Right atrium auricular region (tissue), 2 donors: ENCODE measurements around the gene TMEM80. TPM values are rescaled to one million over a fixed set of nuclear protein-coding genes. Genes with fewer than 3 reads are reported as not detected.
A peak's percentile ranks its signal among the peaks of the same experiment; 100 is the strongest.
"Not testable (repeated sequence)": the region's sequence is repeated elsewhere in the genome, so short reads cannot be mapped to it uniquely, and the experiment has no call there.

Experiments used
- DNase-seq: peaks from one replicate; pipeline ENCODE4 v3.0.0-alpha.2; 2019; ENCODE audit warnings: low spot score
- H3K27ac ChIP-seq, 2 donors: fragments of 200-600 bp; sonication (generic); 1 replicate in 1 of 2; 2 replicates in 1 of 2; pipeline ENCODE4 v1.5.1; 2016 to 2019
- H3K27me3 ChIP-seq, 2 donors: fragments of 200-600 bp; sonication (generic); one replicate each; pipeline versions ENCODE4 v1.5.1 to v1.6.0; 2017 to 2019
- H3K36me3 ChIP-seq: fragments of 200-600 bp; sonication (generic); one replicate; pipeline ENCODE4 v1.5.1; 2016
- H3K4me1 ChIP-seq, 2 donors: fragments of 200-600 bp; sonication (generic); one replicate each; pipeline versions ENCODE4 v1.5.1 to v1.6.0; 2017 to 2019
- H3K4me3 ChIP-seq, 2 donors: fragments of 200-600 bp; sonication (generic); 1 replicate in 1 of 2; 2 replicates in 1 of 2; pipeline ENCODE4 v1.5.1; 2017 to 2019; ENCODE audit warnings: mild to moderate bottlenecking in 1 of 2, moderate library complexity in 1 of 2
- H3K9me3 ChIP-seq, 2 donors: fragments of 200-600 bp; sonication (generic); one replicate each; pipeline ENCODE4 v1.5.1; 2019
- total RNA-seq, 2 donors: library from RNA; depleted of rRNA; stranded (reverse); fragments of >200 nt; gene quantifications; one replicate each; pipeline ENCODE4 v1.1.0, GENCODE V29; 2016
- TF ChIP-seq, protein P1 (sequence below), 2 donors: fragments of 200-600 bp; sonication (generic); IDR thresholded peaks; one replicate each; pipeline ENCODE4 v1.5.1; 2019; ENCODE audit warnings: antibody characterized with exemption in 2 of 2

Gene TMEM80
- total RNA-seq, 2 donors from 2014 or later, result 12.5 to 20.7 TPM

DNA sequence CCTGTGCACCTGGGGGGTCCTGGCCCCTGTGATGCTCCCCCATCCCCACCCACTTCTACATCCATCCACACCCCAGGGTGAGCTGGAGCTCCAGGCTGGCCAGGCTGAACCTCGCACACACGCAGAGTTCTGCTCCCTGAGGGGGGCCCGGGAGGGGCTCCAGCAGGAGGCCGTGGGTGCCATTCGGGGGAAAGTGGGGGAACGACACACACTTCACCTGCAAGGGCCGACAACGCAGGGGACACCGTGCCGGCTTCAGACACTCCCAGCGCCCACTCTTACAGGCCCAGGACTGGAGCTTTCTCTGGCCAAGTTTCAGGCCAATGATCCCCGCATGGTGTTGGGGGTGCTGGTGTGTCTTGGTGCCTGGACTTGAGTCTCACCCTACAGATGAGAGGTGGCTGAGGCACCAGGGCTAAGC lies 31.7 kb downstream of the TMEM80 start:
- DNase-seq, result no peak
- no peaks in the 10 kb centered on the region for H3K36me3 ChIP-seq
- H3K27me3 ChIP-seq, result peaks cover 4 to 10% of the 10 kb centered on the region in 2 donors
- peak overlapping the region; percentile 50 to 71 for H3K27ac ChIP-seq
- no peak overlapping the region for H3K4me3 ChIP-seq
- peaks cover 0 to 40% of the 10 kb centered on the region in 2 donors for H3K4me1 ChIP-seq
- TF ChIP-seq, protein P1, sequence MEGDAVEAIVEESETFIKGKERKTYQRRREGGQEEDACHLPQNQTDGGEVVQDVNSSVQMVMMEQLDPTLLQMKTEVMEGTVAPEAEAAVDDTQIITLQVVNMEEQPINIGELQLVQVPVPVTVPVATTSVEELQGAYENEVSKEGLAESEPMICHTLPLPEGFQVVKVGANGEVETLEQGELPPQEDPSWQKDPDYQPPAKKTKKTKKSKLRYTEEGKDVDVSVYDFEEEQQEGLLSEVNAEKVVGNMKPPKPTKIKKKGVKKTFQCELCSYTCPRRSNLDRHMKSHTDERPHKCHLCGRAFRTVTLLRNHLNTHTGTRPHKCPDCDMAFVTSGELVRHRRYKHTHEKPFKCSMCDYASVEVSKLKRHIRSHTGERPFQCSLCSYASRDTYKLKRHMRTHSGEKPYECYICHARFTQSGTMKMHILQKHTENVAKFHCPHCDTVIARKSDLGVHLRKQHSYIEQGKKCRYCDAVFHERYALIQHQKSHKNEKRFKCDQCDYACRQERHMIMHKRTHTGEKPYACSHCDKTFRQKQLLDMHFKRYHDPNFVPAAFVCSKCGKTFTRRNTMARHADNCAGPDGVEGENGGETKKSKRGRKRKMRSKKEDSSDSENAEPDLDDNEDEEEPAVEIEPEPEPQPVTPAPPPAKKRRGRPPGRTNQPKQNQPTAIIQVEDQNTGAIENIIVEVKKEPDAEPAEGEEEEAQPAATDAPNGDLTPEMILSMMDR (IDR thresholded peaks at IDR 0.05), result no peak
- H3K9me3 ChIP-seq, result no peaks in the 10 kb centered on the region

DNA sequence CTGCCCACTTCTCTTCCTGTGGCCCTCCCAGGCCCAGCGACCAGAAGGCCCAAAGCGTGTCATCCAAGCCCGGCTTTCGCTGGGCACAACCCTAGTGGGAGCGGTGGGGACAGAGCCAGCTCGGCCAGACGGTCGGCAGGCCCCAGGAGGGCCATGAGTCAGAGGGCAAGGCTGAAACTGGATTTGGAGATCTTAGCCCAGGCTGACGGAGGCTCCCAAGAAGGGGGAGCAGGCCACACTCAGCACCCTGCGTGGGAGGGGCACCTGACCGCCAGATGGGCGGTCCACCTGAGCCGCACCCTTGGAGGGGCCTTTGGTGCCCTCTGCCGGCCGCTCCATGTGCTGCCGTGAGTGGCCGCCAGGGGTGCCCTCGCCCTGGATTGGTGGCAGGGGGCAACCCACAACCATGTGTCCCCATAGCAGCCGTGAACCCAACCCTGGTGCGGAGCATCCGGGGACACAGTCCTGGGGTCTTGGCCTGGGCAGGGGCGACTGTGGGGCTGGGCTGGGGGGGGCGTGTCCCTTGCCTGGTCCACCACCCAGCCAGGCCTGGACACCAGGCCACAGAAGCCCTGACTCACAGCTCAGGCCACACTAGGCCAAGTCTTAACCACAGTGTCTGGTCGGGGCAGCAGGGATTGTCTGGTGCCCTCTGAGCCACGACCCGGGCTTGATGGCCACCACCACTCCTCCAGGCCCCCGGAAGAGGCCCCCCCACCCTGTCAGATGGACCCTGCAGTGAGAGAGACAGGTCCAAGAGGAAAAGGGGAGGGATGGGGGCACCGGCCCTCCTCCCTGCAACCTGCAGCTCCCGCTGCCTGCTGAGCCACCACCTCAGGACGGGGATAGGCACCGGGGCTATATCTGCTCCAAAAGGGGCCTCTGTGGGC lies 32.5 kb downstream of the TMEM80 start:
- H3K36me3 ChIP-seq, result no peaks in the 10 kb centered on the region
- peak overlapping the region; percentile 50 to 71 for H3K27ac ChIP-seq
- no peak overlapping the region for H3K4me3 ChIP-seq
- peaks cover 4 to 10% of the 10 kb centered on the region in 2 donors for H3K27me3 ChIP-seq
- TF ChIP-seq, protein P1 (IDR thresholded peaks at IDR 0.05), result peak; percentile 96 to 98
- H3K4me1 ChIP-seq, result peaks cover 0 to 40% of the 10 kb centered on the region in 2 donors
- no peaks in the 10 kb centered on the region for H3K9me3 ChIP-seq
- DNase-seq, result peak; percentile 89

DNA sequence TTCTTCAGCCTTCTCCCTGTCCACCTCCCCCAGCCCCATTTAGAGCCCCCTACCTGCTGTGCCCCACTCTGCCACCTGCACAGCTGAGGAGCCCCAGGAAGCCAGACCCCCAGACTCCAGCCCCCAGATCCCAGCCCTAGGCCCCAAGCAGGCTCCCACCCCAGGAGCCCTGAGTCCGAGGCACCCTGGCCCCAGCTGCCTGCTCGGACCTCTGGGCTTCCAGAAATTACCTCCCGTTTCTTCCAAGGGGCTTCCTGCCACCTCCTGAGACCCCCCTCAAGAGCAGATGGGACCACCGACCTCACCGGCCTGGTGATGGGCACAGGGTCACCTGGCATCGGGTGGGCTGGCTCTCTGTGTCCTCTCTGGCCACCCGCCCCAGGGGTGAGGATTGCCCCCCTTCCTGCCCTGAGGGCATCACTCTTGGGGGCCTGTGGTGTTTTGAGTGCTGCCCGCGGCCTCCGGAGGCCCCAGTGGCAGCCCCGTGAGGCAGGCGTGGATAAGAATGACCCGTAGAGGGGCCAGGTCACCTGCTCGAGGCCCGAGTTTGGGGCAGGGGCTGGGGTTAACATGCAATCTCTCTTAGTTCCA lies 33.4 kb downstream of the TMEM80 start:
- DNase-seq, result no peak
- H3K27ac ChIP-seq, result peak overlapping the region; percentile 50 to 61
- H3K9me3 ChIP-seq, result no peaks in the 10 kb centered on the region
- TF ChIP-seq, protein P1 (IDR thresholded peaks at IDR 0.05), result no peak
- peaks cover 0 to 40% of the 10 kb centered on the region in 2 donors for H3K4me1 ChIP-seq
- peaks cover 4 to 10% of the 10 kb centered on the region in 2 donors for H3K27me3 ChIP-seq
- no peaks in the 10 kb centered on the region for H3K36me3 ChIP-seq
- no peak overlapping the region for H3K4me3 ChIP-seq

DNA sequence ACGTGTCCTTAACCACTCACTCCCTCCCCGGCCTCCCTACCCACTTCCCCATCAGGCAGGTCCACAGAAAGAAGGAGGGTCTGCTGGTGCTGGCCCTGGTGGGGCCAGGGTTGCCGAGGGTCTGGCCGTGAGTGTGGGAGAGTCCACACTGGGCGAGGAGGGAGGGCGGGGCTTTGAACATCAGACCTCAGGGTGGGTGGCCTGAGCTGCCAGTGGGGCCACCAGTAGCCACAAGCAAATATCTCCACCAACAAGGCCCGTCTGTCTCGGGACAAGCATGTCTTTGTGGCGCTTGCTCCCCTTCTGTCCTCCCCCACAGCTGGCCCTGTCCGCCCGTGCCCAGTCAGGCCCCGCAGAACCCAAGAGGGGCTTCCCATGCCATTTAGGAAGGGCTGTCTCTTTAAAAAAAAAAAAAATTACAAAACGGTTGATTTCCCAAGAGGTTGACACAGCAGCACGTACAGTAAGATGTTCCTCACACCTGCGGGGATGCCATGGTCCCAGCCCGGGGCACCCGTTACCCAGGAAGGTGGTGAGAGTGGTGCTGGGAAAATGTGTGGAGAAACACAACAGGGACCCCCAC lies 34.0 kb downstream of the TMEM80 start:
- H3K9me3 ChIP-seq, result no peaks in the 10 kb centered on the region
- no peak overlapping the region for H3K27ac ChIP-seq
- H3K27me3 ChIP-seq, result peaks cover 4 to 10% of the 10 kb centered on the region in 2 donors
- peaks cover 0 to 40% of the 10 kb centered on the region in 2 donors for H3K4me1 ChIP-seq
- no peak overlapping the region for H3K4me3 ChIP-seq
- TF ChIP-seq, protein P1 (IDR thresholded peaks at IDR 0.05), result no peak
- no peaks in the 10 kb centered on the region for H3K36me3 ChIP-seq
- no peak for DNase-seq

- no peaks in the 10 kb centered on the region for H3K9me3 ChIP-seq
- TF ChIP-seq, protein P1 (IDR thresholded peaks at IDR 0.05), result no peak
- H3K27me3 ChIP-seq, result no peaks in the 10 kb centered on the region
- peaks cover 0 to 12% of the 10 kb centered on the region in 2 donors for H3K4me1 ChIP-seq
- H3K36me3 ChIP-seq, result no peaks in the 10 kb centered on the region
- no peak overlapping the region for H3K27ac ChIP-seq
- no peak overlapping the region for H3K4me3 ChIP-seq
- no peak for DNase-seq
These were observed 37.5 kb downstream of the TMEM80 start for GRCh38 chr11:733072-733471.

DNA sequence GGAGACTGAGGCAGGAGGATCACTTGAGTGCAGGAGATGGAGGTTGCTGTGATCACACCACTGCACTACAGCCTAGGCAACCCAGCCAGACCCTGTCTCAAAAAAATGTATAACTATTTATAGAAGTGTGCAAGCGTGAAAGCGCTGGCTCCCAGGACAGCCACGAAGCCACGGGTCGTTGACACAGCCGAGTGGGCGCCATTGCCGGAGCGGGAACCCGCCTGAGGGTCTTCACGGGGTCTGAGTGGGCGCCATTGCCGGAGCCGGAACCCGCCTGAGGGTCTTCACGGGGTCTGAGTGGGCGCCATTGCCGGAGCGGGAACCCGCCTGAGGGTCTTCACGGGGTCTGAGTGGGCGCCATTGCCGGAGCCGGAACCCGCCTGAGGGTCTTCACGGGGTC lies 38.9 kb downstream of the TMEM80 start:
- H3K4me1 ChIP-seq, H3K27me3 ChIP-seq, H3K27ac ChIP-seq, H3K4me3 ChIP-seq, H3K9me3 ChIP-seq, DNase-seq, H3K36me3 ChIP-seq: not testable (repeated sequence)
